Activated CD8-positive, alpha-beta memory T cell treated with anti-CD3 and anti-CD28 coated beads, Interleukin-2, amount 50 U/mL, for 48 hours (primary cell): ENCODE measurements around the gene NT5C1B.

Source experiments
- DNase-seq: peaks from one replicate; pipeline ENCODE4 v3.0.0-alpha.2; 2020

Gene NT5C1B

GRCh38 chr2:18550433-18550832 lies 38.9 kb downstream of the NT5C1B start:
- no peak for DNase-seq

- no peak for DNase-seq
These were observed 40.3 kb downstream of the NT5C1B start for GRCh38 chr2:18549083-18549482.

GRCh38 chr2:18548621-18549020 lies 40.7 kb downstream of the NT5C1B start:
- DNase-seq = no peak

- no peak for DNase-seq
These were observed 42.8 kb downstream of the NT5C1B start for GRCh38 chr2:18546567-18546966.

GRCh38 chr2:18545384-18545783 lies 44.0 kb downstream of the NT5C1B start:
- DNase-seq = no peak

GRCh38 chr2:18544171-18544570 lies 45.2 kb downstream of the NT5C1B start:
- DNase-seq = no peak

- DNase-seq = no peak
These were observed 48.5 kb downstream of the NT5C1B start for GRCh38 chr2:18540872-18541271.

- DNase-seq = no peak
These were observed 52.7 kb downstream of the NT5C1B start for GRCh38 chr2:18536697-18537096.

GRCh38 chr2:18536100-18536499 lies 53.3 kb downstream of the NT5C1B start:
- DNase-seq = no peak

- DNase-seq = no peak
These were observed 58.2 kb downstream of the NT5C1B start for GRCh38 chr2:18531194-18531593.

- no peak for DNase-seq
These were observed 61.5 kb downstream of the NT5C1B start for GRCh38 chr2:18527822-18528221.

- DNase-seq = no peak
These were observed 62.0 kb downstream of the NT5C1B start for GRCh38 chr2:18527326-18527725.

GRCh38 chr2:18526429-18526828 lies 62.9 kb downstream of the NT5C1B start:
- no peak for DNase-seq

- no peak for DNase-seq
These were observed 63.5 kb downstream of the NT5C1B start for GRCh38 chr2:18525852-18526251.

- no peak for DNase-seq
These were observed 64.1 kb downstream of the NT5C1B start for GRCh38 chr2:18525236-18525635.

- no peak for DNase-seq
These were observed 66.8 kb downstream of the NT5C1B start for GRCh38 chr2:18522484-18523146.

GRCh38 chr2:18520451-18521425 lies 68.6 kb downstream of the NT5C1B start:
- peak; percentile 89 for DNase-seq

GRCh38 chr2:18519914-18520450 lies 69.4 kb downstream of the NT5C1B start:
- DNase-seq = no peak

- DNase-seq = no peak
These were observed 71.0 kb downstream of the NT5C1B start for GRCh38 chr2:18518116-18519111.

GRCh38 chr2:18517386-18517785 lies 72.0 kb downstream of the NT5C1B start:
- DNase-seq = no peak

GRCh38 chr2:18516112-18516511 lies 73.3 kb downstream of the NT5C1B start:
- no peak for DNase-seq
